ENCODE measurements around the gene SLC48A1. TPM values are rescaled to one million over a fixed set of nuclear protein-coding genes. Genes with fewer than 3 reads are reported as not detected.

Gene SLC48A1
- total and polyA plus RNA-seq, 4 donors = 16.8 to 31.3 (median 20.7) TPM

DNA sequence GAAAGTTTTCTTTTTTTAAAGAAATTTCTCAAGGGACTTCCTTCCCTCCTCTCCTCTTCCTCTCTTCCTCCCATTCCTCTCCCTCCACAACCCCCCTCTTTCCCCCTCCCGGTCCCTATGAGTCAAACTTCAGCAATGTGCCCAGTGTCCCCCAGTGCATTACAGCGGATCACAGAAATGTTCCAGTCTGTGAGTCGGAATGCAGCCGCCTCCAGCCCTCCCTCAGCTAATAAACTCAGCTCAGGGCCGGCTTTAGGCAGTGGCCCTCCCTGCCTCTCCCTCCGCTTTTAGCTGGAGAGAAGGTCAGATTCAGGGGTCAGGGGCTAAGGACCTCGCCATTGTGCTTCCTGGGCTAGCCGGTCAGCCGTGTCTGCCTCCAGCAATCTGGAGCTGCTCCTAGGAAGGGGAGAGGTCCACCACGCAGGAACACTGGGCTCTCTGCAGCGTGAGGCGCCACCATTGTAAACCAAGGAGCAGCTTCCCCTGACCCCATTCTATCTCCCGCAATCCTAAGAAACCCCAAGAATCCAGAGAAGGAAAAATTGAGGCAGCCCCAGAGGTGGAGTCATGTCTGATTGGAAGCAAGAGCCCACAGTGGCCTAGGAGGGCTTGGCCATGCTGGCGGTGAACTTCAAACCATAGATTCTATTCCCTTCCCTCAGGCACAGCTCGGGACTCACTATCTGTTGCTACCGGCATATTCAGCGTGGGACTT is 47.8 kb downstream of the SLC48A1 start:
- peak; percentile 83 to 87 (median 87) for DNase-seq
- Histone ChIP-seq H3K27me3 (ENCODE audit: control insufficient read depth in 3 of 3, insufficient read depth in 3 of 3, low read length in 2 of 3) (no peaks in the 10 kb centered on the region), H3K27ac (ENCODE audit: low read depth in 1 of 2, low read length in 1 of 2) (peak overlapping the region; percentile 98 to 100), H3K9me3 (ENCODE audit: control insufficient read depth in 4 of 4, insufficient read depth in 3 of 4, low read length in 3 of 4) (no peaks in the 10 kb centered on the region), H3K9ac (ENCODE audit: insufficient read depth in 1 of 2, low read length in 2 of 2) (peak overlapping the region in 1 of 2 donors; percentile 88), H3K4me3 (no peak overlapping the region), H3K4me1 (ENCODE audit: control insufficient read depth in 5 of 5, insufficient read depth in 5 of 5, low read length in 5 of 5) (peaks cover 7 to 40% (median 39%) of the 10 kb centered on the region in 5 donors), H3K36me3 (ENCODE audit: control insufficient read depth in 4 of 4, insufficient read depth in 4 of 4, low read length in 4 of 4) (no peaks in the 10 kb centered on the region)
- peak; percentile 64 for ATAC-seq (ENCODE audit: insufficient read depth, low FRiP score)
- TF ChIP-seq, protein P1, sequence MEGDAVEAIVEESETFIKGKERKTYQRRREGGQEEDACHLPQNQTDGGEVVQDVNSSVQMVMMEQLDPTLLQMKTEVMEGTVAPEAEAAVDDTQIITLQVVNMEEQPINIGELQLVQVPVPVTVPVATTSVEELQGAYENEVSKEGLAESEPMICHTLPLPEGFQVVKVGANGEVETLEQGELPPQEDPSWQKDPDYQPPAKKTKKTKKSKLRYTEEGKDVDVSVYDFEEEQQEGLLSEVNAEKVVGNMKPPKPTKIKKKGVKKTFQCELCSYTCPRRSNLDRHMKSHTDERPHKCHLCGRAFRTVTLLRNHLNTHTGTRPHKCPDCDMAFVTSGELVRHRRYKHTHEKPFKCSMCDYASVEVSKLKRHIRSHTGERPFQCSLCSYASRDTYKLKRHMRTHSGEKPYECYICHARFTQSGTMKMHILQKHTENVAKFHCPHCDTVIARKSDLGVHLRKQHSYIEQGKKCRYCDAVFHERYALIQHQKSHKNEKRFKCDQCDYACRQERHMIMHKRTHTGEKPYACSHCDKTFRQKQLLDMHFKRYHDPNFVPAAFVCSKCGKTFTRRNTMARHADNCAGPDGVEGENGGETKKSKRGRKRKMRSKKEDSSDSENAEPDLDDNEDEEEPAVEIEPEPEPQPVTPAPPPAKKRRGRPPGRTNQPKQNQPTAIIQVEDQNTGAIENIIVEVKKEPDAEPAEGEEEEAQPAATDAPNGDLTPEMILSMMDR (IDR thresholded peaks at IDR 0.05; ENCODE audit: control extremely low read depth, extremely low read depth) = no peak
- 33 to 44% methylated on average over 17 of the region's 17 CpGs for WGBS, 2 donors

DNA sequence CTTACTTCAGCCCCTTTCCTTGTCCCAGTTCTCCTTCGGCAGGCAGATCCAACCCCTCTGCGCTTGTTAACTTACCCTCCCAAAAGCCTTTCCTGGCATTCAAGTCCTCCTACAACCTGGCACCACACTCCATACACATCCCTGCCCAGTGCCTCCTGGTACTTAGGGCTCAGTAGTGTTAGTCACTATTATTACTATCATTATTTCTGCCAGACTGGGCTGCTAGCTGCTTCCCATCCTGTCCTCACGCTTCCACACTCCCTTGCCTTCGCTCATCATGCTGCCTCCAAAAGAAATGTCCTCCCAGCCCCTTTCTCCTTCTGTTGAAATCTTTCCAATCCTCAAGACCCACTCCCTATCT is 48.3 kb downstream of the SLC48A1 start:
- TF ChIP-seq, protein P1 (IDR thresholded peaks at IDR 0.05; ENCODE audit: control extremely low read depth, extremely low read depth) = no peak
- no peaks in the 10 kb centered on the region for H3K9me3 ChIP-seq (ENCODE audit: control insufficient read depth in 4 of 4, insufficient read depth in 3 of 4, low read length in 3 of 4)
- H3K4me3 ChIP-seq = no peak overlapping the region
- ATAC-seq (ENCODE audit: insufficient read depth, low FRiP score) (no peak), DNase-seq (no peak)
- peaks cover 7 to 42% (median 37%) of the 10 kb centered on the region in 5 donors for H3K4me1 ChIP-seq (ENCODE audit: control insufficient read depth in 5 of 5, insufficient read depth in 5 of 5, low read length in 5 of 5)
- peak overlapping the region; percentile 98 to 100 for H3K27ac ChIP-seq (ENCODE audit: low read depth in 1 of 2, low read length in 1 of 2)
- 67 to 83% methylated on average over 4 of the region's 4 CpGs for WGBS, 2 donors
- no peaks in the 10 kb centered on the region for H3K27me3 ChIP-seq (ENCODE audit: control insufficient read depth in 3 of 3, insufficient read depth in 3 of 3, low read length in 2 of 3)
- H3K36me3 ChIP-seq (ENCODE audit: control insufficient read depth in 4 of 4, insufficient read depth in 4 of 4, low read length in 4 of 4) = no peaks in the 10 kb centered on the region
- peak overlapping the region in 1 of 2 donors; percentile 30 for H3K9ac ChIP-seq (ENCODE audit: insufficient read depth in 1 of 2, low read length in 2 of 2)

DNA sequence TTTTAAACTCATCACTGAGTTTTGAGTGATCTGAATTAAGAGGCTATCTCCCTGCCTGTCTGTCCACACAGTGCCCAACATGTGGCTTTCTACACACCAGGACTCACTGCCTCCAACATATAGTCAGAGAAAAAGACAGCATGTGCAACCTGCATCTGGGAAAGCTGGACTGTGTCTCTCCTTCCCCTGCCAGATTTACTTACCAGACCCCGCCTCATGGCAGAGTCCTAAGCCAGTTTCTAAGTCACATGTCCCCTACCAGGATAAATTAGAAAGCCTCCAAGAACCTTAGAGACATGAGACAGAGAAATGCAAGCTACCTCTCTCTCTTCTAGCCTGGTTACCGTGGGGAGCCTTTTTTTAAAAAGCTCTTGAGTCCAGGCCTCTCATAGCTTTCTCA is 49.4 kb downstream of the SLC48A1 start:
- Histone ChIP-seq H3K27me3 (ENCODE audit: control insufficient read depth in 3 of 3, insufficient read depth in 3 of 3, low read length in 2 of 3) (no peaks in the 10 kb centered on the region), H3K4me1 (ENCODE audit: control insufficient read depth in 5 of 5, insufficient read depth in 5 of 5, low read length in 5 of 5) (peaks cover 7 to 42% (median 32%) of the 10 kb centered on the region in 5 donors), H3K9me3 (ENCODE audit: control insufficient read depth in 4 of 4, insufficient read depth in 3 of 4, low read length in 3 of 4) (no peaks in the 10 kb centered on the region), H3K36me3 (ENCODE audit: control insufficient read depth in 4 of 4, insufficient read depth in 4 of 4, low read length in 4 of 4) (no peaks in the 10 kb centered on the region), H3K27ac (ENCODE audit: low read depth in 1 of 2, low read length in 1 of 2) (peak overlapping the region; percentile 5 to 98), H3K4me3 (no peak overlapping the region), H3K9ac (ENCODE audit: insufficient read depth in 1 of 2, low read length in 2 of 2) (no peak overlapping the region)
- TF ChIP-seq, protein P1 (IDR thresholded peaks at IDR 0.05; ENCODE audit: control extremely low read depth, extremely low read depth) = no peak
- DNase-seq (no peak), ATAC-seq (ENCODE audit: insufficient read depth, low FRiP score) (no peak)
- WGBS, 2 donors = 63 to 76% methylated on average over 2 of the region's 2 CpGs
